Measurements from ENCODE around the gene TNNT3.
"Not testable (repeated sequence)": the region's sequence is repeated elsewhere in the genome, so short reads cannot be mapped to it uniquely, and the experiment has no call there.

Gene TNNT3

DNA sequence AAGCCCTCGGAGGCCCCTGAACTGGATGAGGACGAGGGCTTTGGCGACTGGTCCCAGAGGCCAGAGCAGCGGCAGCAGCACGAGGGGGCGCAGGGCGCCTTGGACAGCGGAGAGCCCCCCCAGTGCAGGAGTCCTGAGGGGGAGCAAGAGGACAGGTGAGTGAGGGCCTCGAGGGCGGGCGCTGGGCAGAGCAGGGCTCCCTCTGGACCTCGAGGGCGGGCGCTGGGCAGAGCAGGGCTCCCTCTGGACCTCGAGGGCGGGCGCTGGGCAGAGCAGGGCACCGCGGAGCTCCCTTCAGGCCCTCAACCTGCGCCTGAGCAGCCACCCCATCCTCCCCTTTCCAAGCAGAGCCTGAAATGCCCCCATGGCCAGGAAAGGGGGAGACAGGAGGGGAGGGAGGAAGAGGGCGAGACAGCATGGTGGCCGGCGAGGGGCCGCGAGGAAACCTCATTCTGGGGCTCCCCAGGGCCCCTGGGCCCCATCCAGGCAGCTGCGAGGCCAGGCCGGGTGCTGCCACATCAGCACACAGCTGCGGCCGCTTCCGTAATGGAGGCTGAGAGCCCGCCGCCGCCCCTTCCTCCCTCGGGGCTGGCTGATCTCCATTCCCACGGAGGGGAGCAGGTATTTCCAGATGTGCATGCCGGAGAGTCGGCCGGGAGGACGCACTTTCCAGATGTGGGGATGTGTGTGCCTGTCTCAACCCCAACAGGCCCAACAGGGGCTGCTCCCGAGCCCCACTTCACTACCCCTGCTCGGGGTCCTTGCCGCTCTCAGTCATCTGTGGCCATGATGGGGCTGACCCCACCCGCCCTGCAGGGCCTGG lies 37.9 kb upstream of the TNNT3 start:
- DNase-seq = no peak

DNA sequence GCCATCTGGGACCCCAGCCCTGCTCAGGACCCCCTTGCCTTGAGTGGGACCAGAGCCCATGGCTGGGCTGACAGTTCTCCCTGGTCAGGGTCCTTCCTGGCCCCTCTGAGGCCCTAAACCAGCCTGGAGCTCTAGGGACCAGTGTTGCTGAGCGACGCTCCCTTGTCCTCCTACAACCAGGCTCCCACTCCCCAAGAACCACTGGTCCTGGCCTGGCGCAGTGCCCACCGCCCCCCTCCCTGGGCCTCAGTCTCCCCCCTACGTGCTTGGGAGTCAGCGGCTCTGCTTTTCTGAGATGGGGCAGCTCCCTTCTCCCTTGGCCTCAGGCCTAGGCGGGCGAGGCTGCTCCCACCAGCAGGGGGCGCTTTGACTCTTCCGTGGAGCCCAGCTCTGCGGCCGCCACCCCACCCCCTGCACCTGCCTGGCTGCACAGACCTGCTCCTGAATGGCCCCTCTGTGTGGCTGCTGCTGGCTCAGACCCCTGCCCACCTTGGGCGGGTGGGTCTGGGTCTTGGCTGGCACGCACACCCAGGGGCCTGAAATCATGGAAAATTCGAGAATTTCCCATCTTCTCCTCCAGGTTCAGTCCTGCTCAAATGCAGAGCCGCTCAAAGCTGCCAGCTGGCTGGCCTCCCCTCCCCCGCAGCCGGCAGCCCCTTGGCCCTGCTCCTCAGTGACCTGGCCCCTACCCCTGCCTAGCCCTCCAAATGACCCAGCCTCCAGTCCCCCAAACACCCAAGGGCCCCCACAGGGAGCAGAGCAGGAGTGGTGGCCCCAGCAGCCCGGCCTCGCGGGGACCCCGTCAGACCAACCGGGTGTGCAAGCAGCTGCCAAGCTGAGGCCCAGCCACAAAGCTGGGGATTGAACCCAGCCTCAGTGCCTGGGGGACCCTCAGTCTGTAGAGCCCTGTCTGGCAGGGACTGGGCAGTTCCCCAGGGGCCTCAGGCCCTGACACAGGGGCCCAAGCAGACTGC lies 37.0 kb upstream of the TNNT3 start:
- peak; percentile 37 for DNase-seq

DNA sequence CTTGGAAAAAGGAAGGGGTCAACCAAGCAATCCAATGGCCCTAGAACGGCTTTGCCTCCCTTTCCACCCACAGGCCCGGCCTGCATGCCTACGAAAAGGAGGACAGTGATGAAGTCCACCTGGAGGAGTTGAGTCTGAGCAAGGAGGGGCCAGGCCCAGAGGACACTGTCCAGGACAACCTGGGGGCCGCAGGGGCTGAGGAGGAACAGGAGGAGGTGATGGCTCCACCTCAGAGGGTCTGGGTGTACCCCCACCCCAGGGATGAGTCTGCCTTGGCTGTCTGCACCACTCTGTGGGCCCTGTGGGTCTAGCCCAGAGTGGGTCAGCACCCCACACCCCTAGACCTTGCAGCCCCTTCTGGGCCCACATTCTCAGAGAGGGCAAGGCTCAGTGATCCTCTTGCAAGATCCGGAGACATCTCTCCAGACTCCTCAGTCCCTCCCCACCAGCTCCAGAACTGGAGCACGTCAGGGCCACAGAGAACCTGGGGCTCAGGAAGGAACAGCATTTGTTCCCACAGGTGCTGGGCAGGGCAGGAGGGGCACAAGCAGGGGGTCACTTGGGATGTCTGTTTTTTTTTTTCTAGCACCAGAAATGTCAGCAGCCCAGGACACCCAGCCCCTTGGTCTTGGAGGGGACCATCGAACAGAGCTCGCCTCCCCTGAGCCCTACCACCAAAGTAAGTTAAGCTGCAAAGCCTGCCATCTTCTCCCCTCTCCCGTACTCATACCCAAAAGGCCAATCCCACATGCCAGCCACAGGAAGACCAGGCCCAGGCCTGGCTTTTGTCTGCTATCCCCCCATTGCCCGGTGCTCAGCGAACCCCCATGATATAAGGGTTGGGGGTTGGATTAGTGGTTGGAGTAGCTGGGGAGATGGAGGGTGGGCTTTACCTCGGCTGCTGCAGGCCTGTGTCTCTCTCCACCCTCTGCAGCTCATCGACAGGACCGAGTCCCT lies 35.9 kb upstream of the TNNT3 start:
- no peak for DNase-seq

DNA sequence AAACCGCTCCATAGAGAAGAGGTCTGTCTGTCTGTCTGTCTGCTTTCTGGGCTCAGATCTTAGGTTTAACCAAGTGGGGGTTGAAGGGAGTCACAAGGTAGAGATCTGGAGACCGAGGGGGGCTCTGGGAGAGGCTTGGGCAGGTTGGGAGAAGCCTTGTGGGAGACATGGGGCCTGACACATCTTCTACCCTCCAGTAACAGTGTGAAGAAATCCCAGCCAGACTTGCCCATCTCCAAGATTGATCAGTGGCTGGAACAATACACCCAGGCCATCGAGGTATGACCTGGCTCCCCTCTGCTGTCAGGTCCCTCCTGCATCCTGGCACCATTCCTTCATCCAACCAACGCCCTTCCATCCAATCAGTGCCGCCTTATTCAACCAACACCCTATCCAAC lies 35.2 kb upstream of the TNNT3 start:
- DNase-seq = no peak

DNA sequence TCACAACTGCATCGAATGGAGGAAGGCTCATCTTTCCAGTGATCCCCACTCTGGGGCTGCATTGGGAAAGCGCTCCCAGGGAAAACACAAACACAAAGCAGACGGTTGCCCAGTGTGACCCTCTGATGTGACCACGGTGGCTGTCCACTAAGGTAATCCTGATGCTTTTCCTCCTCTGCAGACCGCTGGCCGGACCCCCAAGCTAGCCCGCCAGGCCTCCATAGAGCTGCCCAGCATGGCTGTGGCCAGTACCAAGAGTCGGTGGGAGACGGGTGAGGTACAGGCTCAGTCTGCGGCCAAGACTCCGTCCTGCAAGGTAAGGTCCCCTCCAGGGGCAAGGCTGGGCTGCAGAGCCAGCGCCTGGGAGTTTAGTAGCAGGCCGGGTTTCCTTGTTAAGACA lies 33.0 kb upstream of the TNNT3 start:
- DNase-seq = not testable (repeated sequence)

DNA sequence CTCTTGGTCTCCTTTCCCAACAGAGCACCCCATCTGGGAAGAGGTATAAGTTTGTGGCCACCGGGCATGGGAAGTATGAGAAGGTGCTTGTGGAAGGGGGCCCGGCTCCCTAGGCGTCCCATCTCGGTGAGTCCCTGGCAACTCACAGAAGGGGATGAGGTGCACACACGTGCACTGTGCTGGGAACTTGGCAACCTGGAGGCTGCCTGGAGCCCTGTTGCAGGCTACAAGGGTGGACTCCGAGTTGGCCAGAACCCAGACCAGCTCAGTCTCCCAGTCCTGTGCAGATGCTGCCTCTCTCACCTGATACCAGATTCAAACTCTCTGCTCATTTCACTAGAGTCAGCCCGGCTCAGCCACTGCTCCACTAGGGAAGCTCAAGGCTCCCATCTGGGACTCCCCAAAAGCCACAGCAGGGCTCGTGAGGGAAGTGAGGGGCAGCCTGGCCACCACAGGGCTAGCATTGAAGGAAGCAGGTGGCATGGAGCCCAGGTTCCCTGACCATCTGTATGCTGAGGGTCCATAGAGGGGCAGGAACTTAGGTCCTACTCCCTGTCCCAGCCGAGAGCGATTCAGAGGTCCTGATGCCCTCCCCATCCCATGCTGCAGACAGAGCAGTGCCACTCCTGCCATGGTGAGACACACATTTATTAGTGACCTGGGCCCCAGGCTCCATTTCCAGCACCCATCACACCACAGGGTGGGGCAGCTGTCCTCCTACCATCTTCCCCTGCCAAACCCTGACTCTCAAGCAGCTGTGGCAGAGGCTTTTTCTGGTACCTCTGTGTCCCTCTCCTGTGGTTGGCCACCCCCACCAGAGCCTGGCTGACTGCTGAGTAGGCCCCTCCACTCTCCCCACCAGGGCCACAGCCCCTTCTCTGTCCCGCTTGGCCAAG lies 31.8 kb upstream of the TNNT3 start:
- no peak for DNase-seq

DNA sequence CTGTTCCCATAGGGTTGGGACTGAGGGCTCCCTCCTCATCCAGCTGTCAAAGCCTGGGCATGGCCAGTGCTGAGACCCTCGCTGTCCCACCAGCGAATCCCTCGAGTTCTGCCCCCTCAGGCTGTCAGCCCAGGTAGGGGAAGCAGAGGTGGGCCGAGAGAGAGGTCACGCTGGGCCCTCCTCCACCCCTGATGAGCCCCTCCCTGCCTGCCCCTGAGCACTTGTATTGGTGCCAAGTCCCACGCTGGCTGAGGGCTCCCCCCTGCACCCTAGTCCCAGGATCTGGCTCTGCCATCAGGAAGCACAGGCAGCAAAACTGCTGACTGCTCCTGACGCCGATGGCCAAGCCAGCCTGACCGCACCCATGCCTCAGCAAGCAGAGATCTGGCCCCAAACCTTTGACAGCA lies 31.2 kb upstream of the TNNT3 start:
- DNase-seq = no peak

DNA sequence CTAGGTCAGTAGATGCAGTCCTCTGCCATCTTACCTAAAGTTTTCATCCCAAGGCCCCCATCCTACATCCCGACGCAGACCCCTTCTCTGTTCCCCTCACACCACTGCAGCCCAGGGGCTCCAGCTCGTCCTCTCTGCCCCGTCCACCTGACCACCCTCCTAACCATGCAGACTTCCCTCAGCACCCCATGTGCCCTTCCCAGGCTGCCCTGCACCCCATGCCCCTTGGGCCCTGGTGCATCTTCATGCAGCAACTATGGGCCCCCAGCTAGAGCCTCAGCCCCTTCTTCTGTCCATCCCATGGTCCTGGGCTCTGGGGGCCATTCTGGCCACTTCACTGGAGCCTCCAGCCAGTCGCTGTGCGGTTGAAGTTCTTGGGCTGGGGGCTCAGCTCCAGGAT lies 30.7 kb upstream of the TNNT3 start:
- DNase-seq = no peak

DNA sequence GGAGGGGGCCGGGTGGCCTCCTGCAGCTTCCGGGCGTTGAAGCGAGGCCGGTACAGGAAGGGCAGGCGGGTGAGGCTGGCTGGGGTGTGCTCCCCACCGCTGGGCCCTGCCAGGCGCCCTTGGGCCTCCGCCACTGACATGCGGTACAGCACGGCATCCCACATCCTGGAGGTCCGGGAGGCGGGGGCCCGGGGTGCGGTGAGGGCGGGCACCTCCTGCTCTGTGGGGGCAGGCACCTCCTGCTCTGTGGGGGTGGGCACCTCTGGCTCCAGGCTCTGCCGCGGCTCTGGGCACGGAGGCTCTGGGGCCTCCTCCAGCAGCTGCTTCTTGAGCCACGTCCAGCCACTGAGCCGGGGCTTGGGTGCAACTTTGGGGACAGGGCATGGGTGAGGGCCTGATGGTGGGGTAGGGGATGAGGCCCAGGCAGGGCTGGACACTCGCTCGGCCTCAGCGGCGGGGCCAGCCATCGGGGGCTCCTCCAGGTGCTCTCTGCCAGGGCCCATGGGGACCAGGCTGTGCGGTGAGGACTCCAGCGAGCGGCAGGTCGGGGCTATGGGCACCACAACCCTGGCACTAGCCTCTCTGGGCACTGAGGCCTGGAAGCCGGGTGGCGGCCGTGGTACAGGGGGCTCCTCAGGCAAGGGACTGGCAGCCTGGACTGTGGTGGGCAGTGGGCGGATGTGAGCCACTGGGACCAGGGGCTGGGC lies 30.1 kb upstream of the TNNT3 start:
- DNase-seq = peak; percentile 72

DNA sequence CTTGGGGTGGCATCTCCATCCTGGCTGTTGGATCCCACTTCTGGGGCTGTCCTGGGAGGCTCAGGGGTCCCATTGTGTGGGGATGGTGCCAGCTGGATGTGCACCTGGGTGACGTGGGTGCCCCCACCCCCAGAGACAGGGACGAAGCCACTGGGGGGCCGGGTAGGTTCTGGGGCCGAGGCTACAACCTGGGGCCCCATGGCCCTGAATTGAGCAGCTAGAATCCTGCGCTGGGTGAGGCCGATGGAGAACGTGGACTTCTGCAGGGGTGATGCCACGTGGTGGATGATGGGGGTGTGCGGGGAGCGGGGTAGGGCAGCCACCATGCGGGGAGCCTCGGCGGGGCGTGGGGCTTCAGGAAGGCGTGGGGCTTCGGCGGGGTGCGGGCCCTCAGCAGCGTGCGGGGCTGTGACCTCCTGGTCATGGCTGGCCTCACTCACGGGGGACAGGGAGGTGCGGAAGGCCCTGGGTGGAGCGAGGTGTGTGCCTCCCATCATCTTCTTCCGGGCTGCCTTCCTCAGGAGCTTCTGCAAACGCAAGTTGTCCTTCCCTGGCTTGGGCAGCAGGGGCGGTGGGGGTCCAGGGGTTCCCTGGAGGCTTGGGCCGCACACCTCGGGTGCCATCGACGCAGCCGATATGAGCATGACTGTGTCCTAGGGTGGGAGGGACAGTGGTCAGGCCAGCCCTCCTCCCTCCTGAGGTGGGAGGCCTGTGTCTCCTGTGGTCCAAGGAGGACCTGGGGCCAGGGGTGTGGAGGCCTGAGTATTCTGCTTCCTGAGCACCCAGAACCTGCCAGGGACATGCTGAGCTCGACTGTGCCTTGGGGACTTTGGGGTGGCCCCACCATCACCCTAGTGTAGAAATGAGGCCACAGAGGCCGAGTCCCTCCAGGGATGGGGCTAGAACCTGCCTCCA lies 29.3 kb upstream of the TNNT3 start:
- no peak for DNase-seq

DNA sequence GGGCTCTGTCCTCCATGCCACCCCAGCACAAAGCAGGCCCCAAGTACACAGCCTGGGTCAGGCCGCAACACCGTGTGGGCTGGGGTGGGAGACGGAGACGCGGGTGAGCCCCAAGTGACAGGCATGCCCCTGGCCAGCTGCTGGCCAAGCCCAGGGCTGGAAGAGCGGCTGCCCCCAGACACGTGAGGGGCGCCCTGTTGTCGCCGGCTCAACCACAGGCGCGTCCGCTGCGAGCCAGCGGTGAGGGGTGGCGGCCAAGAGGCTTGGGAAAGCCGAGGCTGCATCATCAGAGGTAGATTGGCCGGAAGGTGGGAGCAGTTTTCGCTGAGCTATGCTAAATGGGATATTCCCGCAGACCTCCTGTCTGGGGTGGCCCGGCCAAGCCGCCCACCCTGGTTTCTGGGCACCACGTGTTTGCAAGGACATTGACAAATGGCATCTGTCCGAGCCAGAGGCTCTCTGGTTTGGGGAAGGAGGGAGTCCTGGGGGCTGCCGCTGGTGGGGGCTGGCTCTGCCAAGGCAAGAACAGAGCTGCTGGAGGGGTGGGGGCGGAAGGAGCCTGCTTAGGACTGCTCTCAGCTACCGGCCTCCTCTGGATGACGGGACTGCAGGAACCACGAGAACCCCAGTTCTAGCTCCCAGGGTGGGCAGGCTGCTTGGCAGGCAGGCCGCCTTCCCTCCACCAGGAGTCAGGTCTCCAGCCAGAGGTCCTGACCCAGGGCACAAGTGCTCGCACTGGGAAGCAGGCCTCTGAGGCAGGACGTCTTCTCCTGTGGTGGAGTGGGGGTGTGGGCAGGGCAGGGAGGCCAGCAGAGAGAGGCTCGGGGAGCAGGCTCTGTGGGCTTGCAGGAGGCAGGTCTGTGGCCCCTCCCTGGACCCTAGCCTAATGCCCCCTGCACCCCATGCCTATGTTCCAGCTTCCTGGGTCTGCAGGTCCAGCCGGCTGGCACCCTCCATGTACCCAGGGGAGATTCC lies 28.4 kb upstream of the TNNT3 start:
- no peak for DNase-seq

DNA sequence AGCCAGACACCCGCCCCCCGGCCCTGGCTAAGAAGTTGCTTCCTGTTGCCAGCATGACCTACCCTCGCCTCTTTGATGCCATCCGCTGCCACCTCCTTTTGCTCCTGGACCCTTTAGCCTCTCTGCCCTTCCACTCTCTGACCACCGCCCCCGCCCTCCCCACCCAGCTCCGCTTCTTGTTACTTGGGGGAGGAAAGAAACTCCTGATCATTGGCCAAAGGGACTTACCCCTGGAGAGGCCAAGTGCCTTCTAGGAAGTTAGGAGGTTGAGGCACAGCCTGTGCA lies 27.7 kb upstream of the TNNT3 start, which contains the start of gene PRR33:
TSS of gene PRR33 (minus strand) at position 65 of the 285 bp plus-strand sequence. CDS start 1,311 bp downstream, outside the sequence.
- no peak for DNase-seq

DNA sequence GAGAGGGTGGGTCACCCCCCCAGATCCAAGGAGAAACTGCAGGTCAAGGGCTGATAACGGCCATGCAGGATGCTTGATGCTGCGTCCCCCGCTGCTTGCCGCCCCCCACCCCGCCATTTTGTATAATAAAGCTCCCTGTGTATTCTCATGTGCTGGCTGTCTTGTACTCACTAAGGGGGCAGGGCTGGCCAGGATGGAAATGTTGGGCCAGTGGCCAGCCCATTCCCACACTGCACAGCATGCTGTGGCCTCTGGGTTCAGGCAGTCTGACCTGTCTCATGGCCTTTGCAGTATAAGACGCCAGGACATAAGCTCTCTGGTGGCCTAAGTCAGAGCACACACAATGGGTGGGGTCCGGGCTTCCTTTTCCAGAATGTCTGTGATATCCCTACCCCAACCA lies 27.4 kb upstream of the TNNT3 start:
- DNase-seq = no peak

DNA sequence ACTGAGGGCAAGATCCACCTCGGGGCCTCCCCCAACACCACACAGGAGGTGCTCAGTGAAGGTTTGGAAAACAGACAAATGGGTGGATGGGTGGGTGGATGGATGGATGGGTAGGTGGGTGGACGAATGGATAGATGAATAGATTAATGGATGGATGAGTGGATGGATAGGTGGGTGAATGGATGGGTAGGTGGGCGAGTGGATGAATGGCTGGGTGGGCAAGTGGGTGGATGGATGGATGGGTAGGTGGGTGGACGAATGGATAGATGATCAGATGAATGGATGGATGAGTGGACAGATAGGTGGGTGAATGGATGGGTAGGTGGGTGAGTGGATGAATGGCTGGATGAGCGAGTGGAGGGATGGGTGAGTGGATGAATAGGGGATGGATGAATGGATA lies 26.9 kb upstream of the TNNT3 start:
- DNase-seq = no peak

DNA sequence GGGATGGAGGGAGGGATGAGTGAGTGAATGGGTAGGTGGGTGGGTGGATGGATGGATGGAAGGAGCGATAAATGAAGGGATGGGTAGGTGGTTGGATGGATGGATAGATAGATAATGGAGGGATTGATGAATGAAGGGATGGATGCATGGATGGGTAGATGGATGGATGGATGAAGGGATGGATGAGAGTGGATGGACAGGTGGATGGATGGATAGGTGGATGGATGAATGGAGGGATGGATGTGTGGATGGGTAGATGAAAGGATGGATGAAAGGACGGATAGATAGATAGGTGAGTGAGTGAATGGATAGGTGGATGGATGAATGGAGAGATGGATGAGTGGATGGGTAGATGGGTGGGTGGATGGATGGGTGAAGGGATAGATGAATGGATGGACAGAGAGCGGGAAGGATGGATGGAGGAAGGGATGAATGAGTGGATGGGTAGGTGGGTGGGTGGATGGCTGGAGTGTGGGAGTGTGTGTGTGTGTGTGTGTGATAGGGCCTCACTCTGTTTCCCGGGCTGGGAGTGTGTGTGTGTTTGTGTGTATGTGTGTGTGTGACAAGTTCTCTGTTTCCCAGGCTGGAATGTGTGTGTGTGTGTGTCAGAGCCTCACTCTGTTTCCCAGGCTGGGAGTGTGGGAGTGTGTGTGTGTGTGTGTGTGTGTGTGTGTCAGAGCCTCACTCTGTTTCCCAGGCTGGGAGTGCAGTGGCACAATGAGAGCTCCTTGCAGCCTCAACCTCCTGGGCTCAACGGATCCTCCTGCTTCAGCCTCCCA lies 25.7 kb upstream of the TNNT3 start:
- no peak for DNase-seq

DNA sequence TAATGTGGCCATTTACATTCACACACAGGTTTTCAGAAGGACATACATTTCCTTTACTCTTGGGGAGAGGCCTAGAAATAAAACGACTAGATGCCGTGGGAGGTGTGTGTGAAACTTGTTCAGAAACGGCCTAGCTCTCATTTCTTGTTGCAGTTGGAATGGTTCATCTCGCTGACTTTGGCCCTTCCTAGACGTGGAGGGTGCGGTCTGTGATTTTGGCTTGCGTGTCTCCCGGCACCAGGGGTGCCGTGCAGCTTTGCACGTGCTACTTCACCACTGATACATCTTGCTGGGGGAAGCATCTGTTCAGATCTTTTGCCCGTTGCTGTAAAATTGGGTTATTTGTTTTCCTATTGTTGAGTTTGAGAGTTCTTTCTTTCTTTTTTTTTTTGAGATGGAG lies 24.7 kb upstream of the TNNT3 start:
- DNase-seq = no peak

DNA sequence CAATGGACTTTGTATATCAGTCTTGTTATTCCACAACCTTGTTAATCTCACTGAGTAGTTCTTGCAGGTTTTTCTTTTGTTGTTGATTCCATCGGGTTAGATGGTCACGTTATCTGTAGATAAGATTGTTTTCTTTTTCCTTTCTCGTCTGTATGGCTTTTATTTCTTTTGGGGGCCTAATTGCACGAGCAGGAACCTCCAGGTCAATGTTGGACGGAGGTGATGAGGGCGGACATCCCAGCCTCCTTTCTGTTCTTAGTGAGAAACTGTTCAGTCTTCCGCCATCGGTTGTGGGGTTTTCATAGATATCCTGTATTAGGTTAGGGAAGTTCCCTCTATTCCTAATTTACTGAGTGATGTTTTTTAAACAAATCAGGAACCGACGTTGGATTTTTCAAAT lies 23.0 kb upstream of the TNNT3 start:
- no peak for DNase-seq

DNA sequence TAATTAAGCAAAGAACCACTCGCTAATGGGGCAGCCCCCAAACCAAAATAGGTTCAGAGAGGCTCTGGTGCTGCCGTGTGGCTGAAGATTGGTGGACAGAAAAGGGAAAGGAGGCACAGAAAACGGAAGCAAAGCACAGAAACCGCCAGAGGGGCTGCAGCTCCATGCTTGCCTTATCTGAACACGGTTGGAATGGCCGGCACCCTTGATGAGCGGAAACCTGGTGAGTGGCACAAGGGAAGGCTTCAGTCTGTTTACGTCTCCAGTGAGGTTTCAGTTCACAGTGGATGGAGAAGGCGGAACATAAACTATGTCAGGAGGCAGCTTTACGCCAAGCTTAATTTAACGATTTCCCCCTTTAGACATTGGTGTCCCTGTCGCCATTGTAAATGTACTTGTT lies 22.6 kb upstream of the TNNT3 start:
- no peak for DNase-seq

Measured in KG1 (cell line).